Measurements from ENCODE around the gene BABAM2. TPM values are rescaled to one million over a fixed set of nuclear protein-coding genes. Genes with fewer than 3 reads are reported as not detected.

BABAM2 gene
- total and polyA plus RNA-seq, 2 experiments from 2014 or later, result 17.8 to 21.5 TPM

GRCh38 chr2:27942612-27943547, 52.4 kb downstream of the BABAM2 start:
- peak; percentile 15 for DNase-seq (ENCODE audit: low spot score)
- Mint-ChIP-seq H3K27ac (no peak overlapping the region), H3K36me3 (ENCODE audit: low read depth) (no peaks in the 10 kb centered on the region; the same call in 2 of the 3 replicates), H3K4me3 (no peak overlapping the region), H3K9me3 (no peaks in the 10 kb centered on the region), H3K4me1 (peaks cover 9% of the 10 kb centered on the region; the same call in 2 of the 3 replicates), H3K27me3 (ENCODE audit: insufficient read depth, low read depth, poor library complexity) (peaks cover 16% of the 10 kb centered on the region)
- no peak overlapping the region for H3K4me2 ChIP-seq
- no peak for TF ChIP-seq STAT1 (IDR thresholded peaks at IDR 0.05; ENCODE audit: unreplicated experiment)
- no peak for TF ChIP-seq JUNB (IDR thresholded peaks at IDR 0.05; ENCODE audit: unreplicated experiment)
- TF ChIP-seq ZNF462 (CRISPR knock-in tag; IDR thresholded peaks at IDR 0.05), result no peak
- TF ChIP-seq CREB1 (CRISPR knock-in tag; IDR thresholded peaks at IDR 0.05; ENCODE audit: low read depth), result no peak
- no peak for TF ChIP-seq ZNF114 (CRISPR knock-in tag; IDR thresholded peaks at IDR 0.05)
- TF ChIP-seq REST (IDR thresholded peaks at IDR 0.05; ENCODE audit: unreplicated experiment), result no peak
- no peak for TF ChIP-seq POLR2AphosphoS5 (IDR thresholded peaks at IDR 0.05; ENCODE audit: low read depth)
- no peak for TF ChIP-seq ZNF331 (CRISPR knock-in tag; IDR thresholded peaks at IDR 0.05; ENCODE audit: low read depth)
- no peak for TF ChIP-seq NANOG (IDR thresholded peaks at IDR 0.05; ENCODE audit: borderline replicate concordance)
- TF ChIP-seq EZH2phosphoT487 (IDR thresholded peaks at IDR 0.05; ENCODE audit: unreplicated experiment), result no peak
- TF ChIP-seq ETS1 (IDR thresholded peaks at IDR 0.05), result no peak
- TF ChIP-seq EZH2 (IDR thresholded peaks at IDR 0.05; ENCODE audit: low read depth, unreplicated experiment), result no peak
- TF ChIP-seq CTCF (conservative IDR thresholded peaks at IDR 0.05; ENCODE audit: low read depth in 2 of 2), result no peak
- ATAC-seq, result peak; percentile 54; the same call in 2 of the 3 replicates
- peaks cover 10% of the 10 kb centered on the region for H3K4me1 ChIP-seq (ENCODE audit: insufficient read depth)
- no peak overlapping the region for H3K27ac ChIP-seq (ENCODE audit: low read depth)
- H4K20me1 ChIP-seq (replicated peaks; ENCODE audit: insufficient read depth), result peaks cover 7% of the 10 kb centered on the region; the same call in 1 of the 2 replicates
- no peaks in the 10 kb centered on the region for H3K9me2 ChIP-seq (ENCODE audit: insufficient read depth)
- H3K27me3 ChIP-seq (ENCODE audit: insufficient read depth), result peaks cover 40% of the 10 kb centered on the region
- H3K4me3 ChIP-seq, result no peak overlapping the region
- no peaks in the 10 kb centered on the region for H3K36me3 ChIP-seq (ENCODE audit: insufficient read depth)
- no peaks in the 10 kb centered on the region for H3F3A ChIP-seq (replicated peaks; ENCODE audit: low read depth)
- no peak overlapping the region for H2AFZ ChIP-seq
- no peaks in the 10 kb centered on the region for H3K79me2 ChIP-seq (replicated peaks; ENCODE audit: insufficient read depth)
